ENCODE measurements around the gene CENPU. TPM values are rescaled to one million over a fixed set of nuclear protein-coding genes. Genes with fewer than 3 reads are reported as not detected.

Gene CENPU
- total RNA-seq, 4 donors from 2014 or later, result 5.4 to 29.8 (median 9.4) TPM

GRCh38 chr4:184695178-184695896 is 38.6 kb downstream of the CENPU start:
- Histone ChIP-seq H3K4me3 (no peak overlapping the region), H3K27me3 (no peaks in the 10 kb centered on the region), H3K36me3 (peaks cover 10% of the 10 kb centered on the region), H3K9me3 (no peaks in the 10 kb centered on the region), H3K4me1 (peaks cover 6% of the 10 kb centered on the region), H3K27ac (no peak overlapping the region)
- DNase-seq (ENCODE audit: low spot score in 2 of 2), result no peak
- TF ChIP-seq CTCF (IDR thresholded peaks at IDR 0.05) (no peak), POLR2AphosphoS5 (IDR thresholded peaks at IDR 0.05) (no peak), POLR2A (IDR thresholded peaks at IDR 0.05) (no peak), EP300 (IDR thresholded peaks at IDR 0.05) (no peak)
- 54% methylated on average over 3 of the region's 3 CpGs for WGBS

GRCh38 chr4:184694412-184694956 is 39.4 kb downstream of the CENPU start:
- Histone ChIP-seq H3K36me3 (peaks cover 10% of the 10 kb centered on the region), H3K27me3 (no peaks in the 10 kb centered on the region), H3K4me3 (no peak overlapping the region), H3K27ac (no peak overlapping the region), H3K9me3 (no peaks in the 10 kb centered on the region), H3K4me1 (peaks cover 6% of the 10 kb centered on the region)
- no peak for DNase-seq (ENCODE audit: low spot score in 2 of 2)
- TF ChIP-seq POLR2AphosphoS5 (IDR thresholded peaks at IDR 0.05) (no peak), EP300 (IDR thresholded peaks at IDR 0.05) (no peak), CTCF (IDR thresholded peaks at IDR 0.05) (no peak), POLR2A (IDR thresholded peaks at IDR 0.05) (no peak)

GRCh38 chr4:184693056-184693455 is 40.8 kb downstream of the CENPU start:
- WGBS, result 88% methylated on average over 5 of the region's 5 CpGs
- peaks cover 10% of the 10 kb centered on the region for H3K36me3 ChIP-seq

GRCh38 chr4:184689681-184690080 is 44.2 kb downstream of the CENPU start:
- Histone ChIP-seq H3K36me3 (peaks cover 10% of the 10 kb centered on the region), H3K27ac (no peak overlapping the region), H3K4me1 (peaks cover 8% of the 10 kb centered on the region), H3K27me3 (no peaks in the 10 kb centered on the region), H3K4me3 (no peak overlapping the region), H3K9me3 (no peaks in the 10 kb centered on the region)
- 60% methylated on average over 5 of the region's 5 CpGs for WGBS
- TF ChIP-seq POLR2A (IDR thresholded peaks at IDR 0.05), result no peak
- no peak for TF ChIP-seq CTCF (IDR thresholded peaks at IDR 0.05)
- no peak for DNase-seq (ENCODE audit: low spot score in 2 of 2)

More at GRCh38 chr4:184693056-184693455, 40.8 kb downstream of the CENPU start:
- H3K9me3 ChIP-seq, result no peaks in the 10 kb centered on the region
- no peak overlapping the region for H3K27ac ChIP-seq
- no peaks in the 10 kb centered on the region for H3K27me3 ChIP-seq
- no peak overlapping the region for H3K4me3 ChIP-seq
- TF ChIP-seq POLR2A (IDR thresholded peaks at IDR 0.05) (no peak), CTCF (IDR thresholded peaks at IDR 0.05) (no peak), EP300 (IDR thresholded peaks at IDR 0.05) (no peak), POLR2AphosphoS5 (IDR thresholded peaks at IDR 0.05) (no peak)
- no peak for DNase-seq (ENCODE audit: low spot score in 2 of 2)
- H3K4me1 ChIP-seq, result peaks cover 13% of the 10 kb centered on the region

- no peak overlapping the region for H3K27ac ChIP-seq
- no peaks in the 10 kb centered on the region for H3K36me3 ChIP-seq
- no peaks in the 10 kb centered on the region for H3K9me3 ChIP-seq
- peaks cover 8% of the 10 kb centered on the region for H3K4me1 ChIP-seq
- H3K4me3 ChIP-seq, result no peak overlapping the region
- DNase-seq (ENCODE audit: low spot score in 2 of 2), result no peak
- TF ChIP-seq CTCF (IDR thresholded peaks at IDR 0.05) (no peak), POLR2AphosphoS5 (IDR thresholded peaks at IDR 0.05) (peak in 1 of 3 donors; percentile 15)
- H3K27me3 ChIP-seq, result no peaks in the 10 kb centered on the region
- 45% methylated on average over 11 of the region's 11 CpGs for WGBS
Observed at GRCh38 chr4:184688447-184688846, 45.4 kb downstream of the CENPU start.

Data from suprapubic skin (tissue), 4 donors.